Endothelial cell of umbilical vein (primary cell): ENCODE measurements around the gene UNC5CL. TPM values are rescaled to one million over a fixed set of nuclear protein-coding genes. Genes with fewer than 3 reads are reported as not detected.

Experiments used
- BruUV-seq: library from RNA; stranded (reverse); fragments of 400-500 nt; replicated peaks from 2 replicates; lab custom pipeline; 2021; lab: Mats Ljungman, UMichigan
- CTCF ChIA-PET: fragments of 300-600, 350-600 bp; sonication (Branson Sonifier 250); formaldehyde crosslinking; loops from one replicate; lab custom pipeline; 2021; ENCODE audit warnings: antibody characterized with exemption, inconsistent platforms; lab: Charles Lee
- POLR2A ChIA-PET: fragments of 300-600, 350-600 bp; sonication (Branson Sonifier 250); formaldehyde crosslinking; loops from one replicate; lab custom pipeline; 2021; ENCODE audit warnings: antibody characterized with exemption, inconsistent platforms; lab: Charles Lee
- DNase-seq: peaks from one replicate; pipeline ENCODE4 v3.0.0-alpha.2; 2011; ENCODE audit warnings: low read depth, low spot score
- FAIRE-seq: peaks from 2 replicates; lab custom pipeline; 2011; peaks lifted over from hg19 to GRCh38; lab: Jason Lieb, UNC
- H2AFZ ChIP-seq: 2 replicates; pipeline ENCODE4 v1.6.0; 2012; ENCODE audit warnings: low read depth, low read length, control low read depth, inconsistent platforms
- H3K27ac ChIP-seq: 2 replicates; pipeline ENCODE4 v1.5.1; 2011; ENCODE audit warnings: low read depth, mild to moderate bottlenecking, control low read depth, low read length, moderate library complexity; ENCODE audit not compliant: insufficient read depth
- H3K27me3 ChIP-seq, 2 experiments: 2 replicates each; pipeline versions ENCODE4 v1.6.0 to v1.6.1; 2011; ENCODE audit warnings: low read length in 2 of 2, mixed read lengths in 1 of 2; ENCODE audit not compliant: control insufficient read depth in 2 of 2, insufficient read depth in 2 of 2
- H3K36me3 ChIP-seq, 2 experiments: 2 replicates in 1 of 2; 3 replicates in 1 of 2; pipeline ENCODE4 v1.5.1; 2011; ENCODE audit warnings: low read length in 2 of 2, mild to moderate bottlenecking in 1 of 2, moderate library complexity in 1 of 2; ENCODE audit not compliant: control insufficient read depth in 2 of 2, insufficient read depth in 2 of 2; ENCODE audit errors: extremely low read depth in 1 of 2
- H3K4me1 ChIP-seq: 3 replicates; pipeline ENCODE4 v1.5.1; 2011; ENCODE audit warnings: mild to moderate bottlenecking, low read length; ENCODE audit not compliant: control insufficient read depth, insufficient read depth; ENCODE audit errors: extremely low read depth
- H3K4me2 ChIP-seq: 2 replicates; pipeline ENCODE4 v1.6.1; 2011; ENCODE audit warnings: low read length, control low read depth, mixed read lengths; ENCODE audit not compliant: insufficient read depth
- H3K4me3 ChIP-seq, 3 experiments: fragments of 200-600 bp in 1 of 3; sonication (generic), shearing (Covaris generic) in 1 of 3; replicated peaks in 1 of 3; 2 replicates each; pipeline ENCODE4 v1.5.1; 2011 to 2016; ENCODE audit warnings: control low read depth in 3 of 3, low read length in 3 of 3, mild to moderate bottlenecking in 2 of 3, inconsistent platforms in 1 of 3, low read depth in 1 of 3, moderate library complexity in 1 of 3; ENCODE audit not compliant: insufficient read depth in 1 of 3
- H3K79me2 ChIP-seq: 2 replicates; pipeline ENCODE4 v1.6.0; 2012; ENCODE audit warnings: low read length, inconsistent platforms; ENCODE audit not compliant: control insufficient read depth, insufficient read depth
- H3K9ac ChIP-seq: replicated peaks from 2 replicates; pipeline ENCODE3; 2011; ENCODE audit warnings: low read length, control low read depth; ENCODE audit not compliant: insufficient read depth; ENCODE audit errors: extremely low read depth
- H3K9me1 ChIP-seq: replicated peaks from 3 replicates; pipeline ENCODE4 v1.6.0; 2011; ENCODE audit warnings: mild to moderate bottlenecking, low read length; ENCODE audit not compliant: control insufficient read depth, insufficient read depth; ENCODE audit errors: extremely low read depth
- H3K9me3 ChIP-seq: replicated peaks from 2 replicates; pipeline ENCODE4 v1.5.1; 2012; ENCODE audit warnings: low read length, inconsistent platforms; ENCODE audit not compliant: control insufficient read depth, insufficient read depth
- H4K20me1 ChIP-seq: replicated peaks from 2 replicates; pipeline ENCODE3; 2011; ENCODE audit warnings: mild to moderate bottlenecking, low read length; ENCODE audit not compliant: control insufficient read depth, insufficient read depth; ENCODE audit errors: extremely low read depth
- EZH2 ChIP-seq: IDR thresholded peaks from 2 replicates; pipeline ENCODE4 v1.6.1; 2012; ENCODE audit warnings: borderline replicate concordance, low read depth, mild to moderate bottlenecking, moderate library complexity, low read length, inconsistent platforms; ENCODE audit not compliant: severe bottlenecking
- FOS ChIP-seq: IDR thresholded peaks from 2 replicates; pipeline ENCODE4 v1.6.1; 2011; ENCODE audit warnings: mild to moderate bottlenecking, low read length, moderate library complexity, borderline replicate concordance; ENCODE audit not compliant: insufficient read depth
- GATA2 ChIP-seq: IDR thresholded peaks from 2 replicates; pipeline ENCODE4 v1.7.0; 2011; ENCODE audit warnings: low read depth, mild to moderate bottlenecking, moderate library complexity, mixed read lengths, low read length; ENCODE audit not compliant: insufficient read length, insufficient read depth
- JUN ChIP-seq: IDR thresholded peaks from 2 replicates; pipeline ENCODE4 v1.6.1; 2011; ENCODE audit warnings: borderline replicate concordance, low read depth; ENCODE audit not compliant: insufficient read length, insufficient read depth
- MYC ChIP-seq: IDR thresholded peaks from one replicate; pipeline ENCODE4 v1.6.1; 2011; ENCODE audit warnings: mild to moderate bottlenecking, low read depth, low read length
- POLR2A ChIP-seq: IDR thresholded peaks from 2 replicates; pipeline ENCODE4 v1.6.1; 2012; ENCODE audit warnings: low read depth, mild to moderate bottlenecking, control low read depth, low read length
- POLR2AphosphoS5 ChIP-seq: IDR thresholded peaks from 2 replicates; pipeline ENCODE4 v1.6.1; 2012; ENCODE audit warnings: low read depth, mild to moderate bottlenecking, control low read depth, low read length, moderate library complexity; ENCODE audit not compliant: insufficient read depth
- dilution Hi-C: fragments of 300-500 bp; cut with MboI; formaldehyde crosslinking; loops from one replicate; pipeline ENCODE4 v1.15.0; 2019; ENCODE audit warnings: low sequenced_read_pairs; ENCODE audit not compliant: extremely low pct_ligation_motif_present
- intact Hi-C: fragments of 100-400 bp; cut with micrococcal nuclease; formaldehyde crosslinking; loops from one replicate; pipeline ENCODE4 v1.10.0; 2022
- polyA plus RNA-seq, 4 experiments: library from polyadenylated mRNA; depleted of rRNA in 3 of 4; stranded (reverse) in 3 of 4; unstranded in 1 of 4; fragments of >200 nt; gene quantifications; 2 replicates each; pipeline versions ENCODE4 v1.2.1 to v1.2.3, GENCODE V29; 2011 to 2012; ENCODE audit warnings: missing spikeins in 1 of 4
- total RNA-seq: library from RNA; stranded (reverse); gene quantifications from 2 replicates; pipeline ENCODE4 v1.2.3, GENCODE V29; 2021
- TF ChIP-seq, protein P1 (sequence below), 2 donors: IDR thresholded peaks; 1 replicate in 1 of 2; 2 replicates in 1 of 2; pipeline ENCODE4 v1.5.1; 2011; ENCODE audit warnings: low read length in 2 of 2, mild to moderate bottlenecking in 2 of 2, moderate library complexity in 2 of 2, control low read depth in 1 of 2, inconsistent platforms in 1 of 2, low read depth in 1 of 2; ENCODE audit not compliant: insufficient read depth in 1 of 2; ENCODE audit errors: extremely low read depth in 1 of 2
- TF ChIP-seq, protein P2 (sequence below): IDR thresholded peaks from 2 replicates; pipeline ENCODE4 v1.6.1; 2011; ENCODE audit not compliant: insufficient read depth, insufficient read length

UNC5CL gene
- total and polyA plus RNA-seq, 2 donors (not counting 3 experiments of a cell fraction or from before 2014, with no cell fraction given): 0.14 to 0.20 TPM

DNA sequence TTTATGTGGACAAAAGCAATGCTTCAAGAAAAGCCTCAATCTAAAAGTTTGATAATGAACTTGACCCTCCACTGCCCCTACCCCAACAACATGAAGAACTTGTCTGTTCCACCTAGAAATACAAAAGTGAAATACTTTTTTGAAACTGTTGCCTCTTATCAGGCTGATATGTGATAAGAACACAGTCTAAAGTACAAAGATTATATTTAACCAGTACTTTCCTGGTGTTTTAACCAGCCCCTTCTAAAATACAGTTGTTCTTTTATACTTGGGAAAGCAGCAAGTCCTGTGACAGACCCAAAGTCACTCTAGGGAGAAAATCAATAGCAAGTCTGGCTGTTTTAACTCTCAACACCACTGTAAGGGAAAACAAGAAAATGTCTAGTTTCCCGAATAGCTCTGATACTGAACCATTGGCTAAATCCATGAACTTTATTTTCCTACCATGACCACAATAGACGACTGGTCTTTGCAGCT lies 26.6 kb upstream of the UNC5CL start:
- no peak for TF ChIP-seq GATA2
- TF ChIP-seq, protein P1, sequence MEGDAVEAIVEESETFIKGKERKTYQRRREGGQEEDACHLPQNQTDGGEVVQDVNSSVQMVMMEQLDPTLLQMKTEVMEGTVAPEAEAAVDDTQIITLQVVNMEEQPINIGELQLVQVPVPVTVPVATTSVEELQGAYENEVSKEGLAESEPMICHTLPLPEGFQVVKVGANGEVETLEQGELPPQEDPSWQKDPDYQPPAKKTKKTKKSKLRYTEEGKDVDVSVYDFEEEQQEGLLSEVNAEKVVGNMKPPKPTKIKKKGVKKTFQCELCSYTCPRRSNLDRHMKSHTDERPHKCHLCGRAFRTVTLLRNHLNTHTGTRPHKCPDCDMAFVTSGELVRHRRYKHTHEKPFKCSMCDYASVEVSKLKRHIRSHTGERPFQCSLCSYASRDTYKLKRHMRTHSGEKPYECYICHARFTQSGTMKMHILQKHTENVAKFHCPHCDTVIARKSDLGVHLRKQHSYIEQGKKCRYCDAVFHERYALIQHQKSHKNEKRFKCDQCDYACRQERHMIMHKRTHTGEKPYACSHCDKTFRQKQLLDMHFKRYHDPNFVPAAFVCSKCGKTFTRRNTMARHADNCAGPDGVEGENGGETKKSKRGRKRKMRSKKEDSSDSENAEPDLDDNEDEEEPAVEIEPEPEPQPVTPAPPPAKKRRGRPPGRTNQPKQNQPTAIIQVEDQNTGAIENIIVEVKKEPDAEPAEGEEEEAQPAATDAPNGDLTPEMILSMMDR (IDR thresholded peaks at IDR 0.05; ENCODE audit: extremely low read depth in 1 of 2, insufficient read depth in 1 of 2, low read depth in 1 of 2, low read length in 2 of 2): no peak
- TF ChIP-seq, protein P2, sequence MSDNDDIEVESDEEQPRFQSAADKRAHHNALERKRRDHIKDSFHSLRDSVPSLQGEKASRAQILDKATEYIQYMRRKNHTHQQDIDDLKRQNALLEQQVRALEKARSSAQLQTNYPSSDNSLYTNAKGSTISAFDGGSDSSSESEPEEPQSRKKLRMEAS: no peak
- TF ChIP-seq POLR2AphosphoS5: no peak
- no peak for TF ChIP-seq FOS
- no peak for TF ChIP-seq JUN
- no peak for TF ChIP-seq POLR2A
- TF ChIP-seq MYC: no peak
- no peak for TF ChIP-seq EZH2
- Histone ChIP-seq H2AFZ (no peak overlapping the region), H3K9me1 (no peaks in the 10 kb centered on the region), H3K4me1 (peaks cover 5% of the 10 kb centered on the region), H3K4me3 (no peak overlapping the region), H3K36me3 (no peaks in the 10 kb centered on the region), H3K9ac (no peak overlapping the region), H3K4me2 (no peak overlapping the region), H4K20me1 (no peaks in the 10 kb centered on the region), H3K9me3 (no peaks in the 10 kb centered on the region), H3K79me2 (no peaks in the 10 kb centered on the region), H3K27me3 (no peaks in the 10 kb centered on the region), H3K27ac (no peak overlapping the region)
- DNase-seq (no peak), FAIRE-seq (no peak)
- dilution Hi-C loops: no loop called here
- BruUV-seq: no TSS peak
- intact Hi-C loops: loop anchor here (2.0 kb wide), 1 partner anchor 1085 kb away; no protein-coding TSS in a partner anchor
- POLR2A ChIA-PET: no interaction called here
- CTCF ChIA-PET: interaction anchor here (0.7 to 1.0 kb wide), 2 partner anchors 10 to 38 kb away, joined by 3 read pairs; no protein-coding TSS in a partner anchor
